Osteoblast (primary cell): Measurements from ENCODE around the gene NRG4. TPM values are rescaled to one million over a fixed set of nuclear protein-coding genes. Genes with fewer than 3 reads are reported as not detected.

Experiments used
- DNase-seq: peaks from one replicate; pipeline ENCODE4 v3.0.0; 2011; ENCODE audit warnings: low spot score, mixed read lengths; ENCODE audit not compliant: insufficient read length; ENCODE audit errors: missing footprints
- H2AFZ ChIP-seq: 2 replicates; pipeline ENCODE4 v1.6.0; 2011; ENCODE audit warnings: mild to moderate bottlenecking, low read length
- H3K27ac ChIP-seq: 2 replicates; pipeline ENCODE4 v1.5.1; 2011; ENCODE audit warnings: mild to moderate bottlenecking, low read depth, low read length, moderate library complexity
- H3K27me3 ChIP-seq: 2 replicates; pipeline ENCODE4 v1.6.0; 2012; ENCODE audit warnings: mild to moderate bottlenecking, control low read depth, inconsistent platforms, low read length, moderate library complexity; ENCODE audit not compliant: insufficient read depth
- H3K36me3 ChIP-seq: 2 replicates; pipeline ENCODE4 v1.5.1; 2011; ENCODE audit warnings: mild to moderate bottlenecking, low read length, control low read depth, moderate library complexity; ENCODE audit not compliant: insufficient read depth
- H3K4me1 ChIP-seq: 2 replicates; pipeline ENCODE4 v1.5.1; 2011; ENCODE audit warnings: mild to moderate bottlenecking, low read length, control low read depth, moderate library complexity; ENCODE audit not compliant: insufficient read depth
- H3K4me2 ChIP-seq: 2 replicates; pipeline ENCODE4 v1.6.0; 2011; ENCODE audit warnings: mild to moderate bottlenecking, low read length; ENCODE audit not compliant: insufficient read depth
- H3K4me3 ChIP-seq: fragments of 200-600 bp; sonication (generic); 3 replicates; pipeline ENCODE4 v1.5.1; 2012; ENCODE audit warnings: mild to moderate bottlenecking, low read length, inconsistent platforms; ENCODE audit not compliant: insufficient read depth
- H3K79me2 ChIP-seq: 2 replicates; pipeline ENCODE4 v1.6.0; 2012; ENCODE audit warnings: mild to moderate bottlenecking, low read length, control low read depth, inconsistent platforms; ENCODE audit not compliant: insufficient read depth
- H3K9me3 ChIP-seq: 2 replicates; pipeline ENCODE4 v1.5.1; 2011; ENCODE audit warnings: low read depth, low read length, control low read depth
- H4K20me1 ChIP-seq: 2 replicates; pipeline ENCODE4 v1.6.0; 2012; ENCODE audit warnings: mild to moderate bottlenecking, low read length, control low read depth; ENCODE audit not compliant: insufficient read depth
- total RNA-seq: library from RNA; depleted of rRNA; stranded (reverse); fragments of >200 nt; gene quantifications from 2 replicates; pipeline ENCODE4 v1.2.3, GENCODE V29; 2012
- TF ChIP-seq, protein P1 (sequence below): IDR thresholded peaks from 2 replicates; pipeline ENCODE4 v1.5.1; 2011; ENCODE audit warnings: mild to moderate bottlenecking, low read depth, low read length, moderate library complexity; ENCODE audit errors: extremely low read depth

The NRG4 gene
- total RNA-seq, 1 donor, result not detected

DNA sequence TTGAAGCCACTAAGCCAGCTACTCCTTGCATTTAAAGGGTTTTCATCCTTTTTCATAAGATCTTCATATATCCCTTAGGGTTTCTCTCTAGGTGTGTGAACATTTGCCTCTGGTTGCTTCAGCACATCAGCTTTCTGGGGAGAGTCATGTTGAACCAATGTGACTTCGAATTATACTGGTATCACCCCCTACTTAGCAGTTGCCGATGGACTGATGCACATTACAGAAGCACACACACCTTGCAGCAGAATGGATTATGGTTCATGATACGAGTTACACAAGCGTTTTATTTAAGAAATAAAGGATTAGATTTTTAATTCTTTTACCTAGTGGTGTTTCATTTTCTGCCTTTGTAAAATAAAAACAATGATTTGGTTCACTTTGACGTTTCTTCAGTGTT lies 69.0 kb downstream of the NRG4 start:
- no peaks in the 10 kb centered on the region for H3K79me2 ChIP-seq
- H2AFZ ChIP-seq, result no peak overlapping the region
- TF ChIP-seq, protein P1, sequence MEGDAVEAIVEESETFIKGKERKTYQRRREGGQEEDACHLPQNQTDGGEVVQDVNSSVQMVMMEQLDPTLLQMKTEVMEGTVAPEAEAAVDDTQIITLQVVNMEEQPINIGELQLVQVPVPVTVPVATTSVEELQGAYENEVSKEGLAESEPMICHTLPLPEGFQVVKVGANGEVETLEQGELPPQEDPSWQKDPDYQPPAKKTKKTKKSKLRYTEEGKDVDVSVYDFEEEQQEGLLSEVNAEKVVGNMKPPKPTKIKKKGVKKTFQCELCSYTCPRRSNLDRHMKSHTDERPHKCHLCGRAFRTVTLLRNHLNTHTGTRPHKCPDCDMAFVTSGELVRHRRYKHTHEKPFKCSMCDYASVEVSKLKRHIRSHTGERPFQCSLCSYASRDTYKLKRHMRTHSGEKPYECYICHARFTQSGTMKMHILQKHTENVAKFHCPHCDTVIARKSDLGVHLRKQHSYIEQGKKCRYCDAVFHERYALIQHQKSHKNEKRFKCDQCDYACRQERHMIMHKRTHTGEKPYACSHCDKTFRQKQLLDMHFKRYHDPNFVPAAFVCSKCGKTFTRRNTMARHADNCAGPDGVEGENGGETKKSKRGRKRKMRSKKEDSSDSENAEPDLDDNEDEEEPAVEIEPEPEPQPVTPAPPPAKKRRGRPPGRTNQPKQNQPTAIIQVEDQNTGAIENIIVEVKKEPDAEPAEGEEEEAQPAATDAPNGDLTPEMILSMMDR, result no peak
- H4K20me1 ChIP-seq, result no peaks in the 10 kb centered on the region
- H3K36me3 ChIP-seq, result no peaks in the 10 kb centered on the region
- DNase-seq, result no peak
- H3K27ac ChIP-seq, result no peak overlapping the region
- H3K4me1 ChIP-seq, result peaks cover 27% of the 10 kb centered on the region
- H3K9me3 ChIP-seq, result no peaks in the 10 kb centered on the region
- H3K4me2 ChIP-seq, result no peak overlapping the region
- no peaks in the 10 kb centered on the region for H3K27me3 ChIP-seq
- H3K4me3 ChIP-seq, result no peak overlapping the region

DNA sequence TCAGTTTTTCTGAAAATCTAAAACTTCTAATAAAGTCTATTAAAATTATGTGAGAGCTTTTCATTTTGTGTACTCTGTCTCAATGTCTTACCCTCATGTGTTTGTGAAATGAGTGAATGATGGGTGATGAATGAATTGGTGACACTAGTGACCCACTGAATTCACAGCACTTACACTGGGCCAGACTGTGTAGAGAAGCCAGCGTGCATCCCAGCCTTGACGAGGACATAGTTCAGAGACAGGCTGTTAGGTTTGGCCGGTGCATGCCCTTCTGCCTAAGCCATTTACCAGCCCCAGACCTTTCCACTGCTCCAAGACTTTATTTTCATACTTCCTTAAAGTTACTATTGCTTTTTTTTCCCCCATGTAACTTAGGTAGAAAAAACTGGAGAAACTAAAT lies 69.8 kb downstream of the NRG4 start:
- DNase-seq, result no peak
- Histone ChIP-seq H3K79me2 (no peaks in the 10 kb centered on the region), H3K9me3 (no peaks in the 10 kb centered on the region), H3K27me3 (no peaks in the 10 kb centered on the region), H3K36me3 (peaks cover 4% of the 10 kb centered on the region), H3K4me3 (no peak overlapping the region), H3K4me2 (no peak overlapping the region), H3K27ac (no peak overlapping the region), H4K20me1 (no peaks in the 10 kb centered on the region), H2AFZ (no peak overlapping the region), H3K4me1 (peaks cover 24% of the 10 kb centered on the region)
- TF ChIP-seq, protein P1, result no peak

DNA sequence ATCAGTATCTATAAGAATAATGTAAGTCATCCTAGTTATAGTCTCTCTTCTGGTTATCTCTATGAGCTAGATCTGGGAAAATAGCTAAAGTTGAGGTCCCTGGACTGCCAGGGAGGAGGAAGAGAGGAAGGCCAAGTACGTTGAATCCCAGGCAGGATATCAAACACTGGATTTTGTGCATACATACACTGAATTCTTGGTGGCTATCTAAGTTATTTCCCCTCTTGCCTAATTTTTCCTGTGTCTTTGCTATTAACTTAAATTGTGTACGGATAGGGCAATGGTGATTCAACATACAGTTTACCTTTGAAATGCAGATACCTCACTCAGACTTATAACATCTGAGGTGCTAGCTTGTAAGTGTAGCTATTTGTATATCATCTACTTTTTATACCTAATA lies 81.4 kb downstream of the NRG4 start:
- TF ChIP-seq, protein P1, result no peak
- no peak overlapping the region for H3K27ac ChIP-seq
- H3K4me3 ChIP-seq, result no peak overlapping the region
- no peak overlapping the region for H2AFZ ChIP-seq
- H4K20me1 ChIP-seq, result peaks cover 8% of the 10 kb centered on the region
- no peaks in the 10 kb centered on the region for H3K4me1 ChIP-seq
- H3K27me3 ChIP-seq, result no peaks in the 10 kb centered on the region
- peaks cover 22% of the 10 kb centered on the region for H3K79me2 ChIP-seq
- DNase-seq, result no peak
- no peak overlapping the region for H3K4me2 ChIP-seq
- no peaks in the 10 kb centered on the region for H3K9me3 ChIP-seq
- peaks cover 39% of the 10 kb centered on the region for H3K36me3 ChIP-seq

DNA sequence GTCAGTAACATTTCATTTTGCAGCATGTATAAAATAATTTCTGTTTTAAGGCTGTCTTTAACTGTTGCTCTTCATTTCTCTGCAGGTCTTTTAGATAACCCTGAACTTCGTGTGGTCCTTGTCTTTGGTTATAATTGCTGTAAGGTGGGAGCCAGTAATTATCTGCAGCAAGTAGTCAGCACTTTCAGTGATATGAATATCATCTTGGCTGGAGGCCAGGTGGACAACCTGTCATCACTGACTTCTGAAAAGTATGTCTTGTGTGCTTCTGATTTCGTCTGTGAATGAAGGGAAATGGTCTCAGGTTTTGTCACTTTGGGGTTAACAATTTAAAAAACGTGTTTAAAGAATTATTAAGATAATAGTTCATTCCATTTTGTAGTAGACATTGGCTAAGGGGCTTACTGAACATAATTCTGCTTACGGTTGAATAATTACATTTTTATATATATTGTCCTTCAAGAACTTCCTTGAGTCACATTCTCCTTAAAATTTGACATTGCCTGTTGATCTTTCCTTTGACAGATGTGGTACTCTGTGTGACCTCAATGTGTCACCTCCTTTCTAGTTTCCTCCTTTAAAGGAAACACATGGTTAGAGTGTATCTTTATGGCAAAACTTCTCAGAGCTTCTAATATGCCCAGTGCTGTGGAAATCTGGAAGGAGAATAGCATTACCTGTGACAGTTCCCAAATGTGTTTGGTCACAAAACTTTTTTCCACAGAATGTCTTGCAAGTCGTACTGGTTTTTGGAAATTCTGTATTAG lies 82.2 kb downstream of the NRG4 start:
- Histone ChIP-seq H3K4me3 (no peak overlapping the region), H3K9me3 (no peaks in the 10 kb centered on the region), H4K20me1 (peaks cover 8% of the 10 kb centered on the region), H3K4me1 (no peaks in the 10 kb centered on the region), H3K27ac (no peak overlapping the region), H3K36me3 (peaks cover 36% of the 10 kb centered on the region), H3K79me2 (peaks cover 30% of the 10 kb centered on the region), H2AFZ (no peak overlapping the region), H3K27me3 (no peaks in the 10 kb centered on the region), H3K4me2 (no peak overlapping the region)
- TF ChIP-seq, protein P1, result no peak
- no peak for DNase-seq
